HG03354 (cell line): Measurements from ENCODE around the gene SP3.

Experiments
- ATAC-seq: cut with Tn5 transposase; IDR thresholded peaks from one replicate; pipeline ENCODE4 v1.9.1; 2021; ENCODE audit warnings: mild to moderate bottlenecking; ENCODE audit not compliant: unreplicated experiment, poor library complexity, severe bottlenecking

The SP3 gene

GRCh38 chr2:173866874-173867618, 98.1 kb downstream of the SP3 start:
- no peak for ATAC-seq

GRCh38 chr2:173865971-173866873, 99.0 kb downstream of the SP3 start:
- ATAC-seq: no peak

DNA sequence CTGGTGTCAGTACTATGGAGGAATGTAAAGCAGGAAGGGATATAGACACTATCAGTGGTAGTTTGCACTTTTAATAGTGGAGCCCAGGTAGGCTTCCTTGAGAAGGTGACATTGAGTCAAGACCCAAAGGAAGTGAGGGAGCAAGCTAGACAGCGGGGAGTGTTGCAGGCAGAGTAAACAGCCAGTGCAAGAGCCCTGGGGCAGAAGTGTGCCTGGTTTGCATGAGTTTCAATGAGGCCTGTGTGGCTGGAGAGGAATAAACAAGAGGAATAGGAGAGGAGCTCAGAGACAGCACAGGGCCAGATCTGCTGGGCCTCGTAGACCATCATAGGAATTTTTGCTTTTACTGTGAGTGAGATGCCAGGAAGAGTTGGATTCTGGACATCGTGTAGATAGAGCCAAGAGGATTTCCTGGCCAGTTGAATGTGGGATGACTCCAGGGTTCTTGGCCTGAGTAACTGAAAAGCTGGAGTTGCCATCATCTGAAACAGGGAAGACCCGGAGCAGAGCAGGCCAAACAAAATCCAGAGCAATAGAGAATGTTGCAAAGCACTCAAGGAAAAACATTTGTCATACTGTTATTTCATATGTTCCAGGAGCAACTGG, 102.5 kb downstream of the SP3 start:
- ATAC-seq: no peak

DNA sequence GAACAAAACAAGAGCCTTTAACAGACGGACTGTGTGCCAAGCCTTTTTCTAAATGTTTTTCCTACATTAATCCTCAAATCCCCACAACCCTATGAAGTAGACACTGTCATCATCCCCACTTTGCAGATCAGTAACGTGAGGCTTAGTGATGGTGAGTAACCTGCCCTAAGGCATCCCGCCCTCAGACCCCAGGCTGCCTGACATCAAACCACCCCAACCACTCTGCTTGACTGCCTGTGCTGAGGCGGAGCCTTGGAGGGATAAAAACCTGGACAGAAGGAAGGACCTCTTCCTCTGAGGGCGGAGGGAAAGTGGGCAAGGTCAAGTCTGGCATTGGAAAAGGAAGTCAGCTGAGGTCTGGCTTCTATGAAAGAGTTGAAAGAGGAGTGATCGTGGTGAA, 104.6 kb downstream of the SP3 start:
- no peak for ATAC-seq

DNA sequence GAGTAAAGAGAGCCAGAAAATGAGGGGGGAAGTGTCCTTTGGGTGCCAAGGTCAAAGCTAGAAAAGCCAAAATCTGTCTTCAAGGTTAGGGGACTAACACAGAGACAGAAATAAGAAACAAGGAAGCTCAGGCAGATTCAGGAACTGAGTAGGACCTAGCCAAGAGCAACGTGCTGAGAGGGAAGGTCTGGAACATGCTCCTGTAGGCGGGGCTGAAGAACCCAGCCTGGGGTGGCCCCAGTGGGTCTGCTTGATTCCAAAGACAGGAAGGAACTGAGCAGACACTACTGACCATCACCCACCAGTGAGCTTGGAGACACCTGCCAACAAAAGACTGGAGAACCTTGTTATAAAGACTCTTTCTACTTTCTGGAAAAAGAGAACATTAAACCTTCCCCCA, 105.1 kb downstream of the SP3 start:
- ATAC-seq: no peak

- ATAC-seq: no peak
Observed at GRCh38 chr2:173858291-173858731, 106.9 kb downstream of the SP3 start.
